Stimulated activated naive CD4-positive, alpha-beta T cell (primary cell): ENCODE results near the gene AK9.
A peak's percentile ranks its signal among the peaks of the same experiment; 100 is the strongest.
"Not testable (repeated sequence)": the region's sequence is repeated elsewhere in the genome, so short reads cannot be mapped to it uniquely, and the experiment has no call there.

Experiments used
- DNase-seq, 6 experiments: peaks; one replicate each; lab custom pipeline; 2025; lab: John Stamatoyannopoulos, UW

AK9 gene

GRCh38 chr6:109625199-109625598 lies 65.8 kb downstream of the AK9 start:
- DNase-seq, result no peak

GRCh38 chr6:109623288-109623687 lies 67.7 kb downstream of the AK9 start:
- no peak for DNase-seq

- no peak for DNase-seq
These were observed 78.7 kb downstream of the AK9 start for GRCh38 chr6:109612268-109612667.

- no peak for DNase-seq
These were observed 79.5 kb downstream of the AK9 start for GRCh38 chr6:109611502-109611901.

GRCh38 chr6:109610590-109610989 lies 80.4 kb downstream of the AK9 start:
- DNase-seq, result no peak

GRCh38 chr6:109609737-109610136 lies 81.3 kb downstream of the AK9 start:
- no peak for DNase-seq

GRCh38 chr6:109606359-109606758 lies 84.6 kb downstream of the AK9 start:
- peak in 5 of 6 experiments; percentile 2 to 60 (median 48) for DNase-seq

- peak in 4 of 6 experiments; percentile 3 to 19 (median 17) for DNase-seq
These were observed 95.0 kb downstream of the AK9 start for GRCh38 chr6:109595998-109596397.

GRCh38 chr6:109580519-109580918 lies 110.5 kb downstream of the AK9 start:
- no peak for DNase-seq

- no peak for DNase-seq
These were observed 111.6 kb downstream of the AK9 start for GRCh38 chr6:109579361-109579760.

- not testable (repeated sequence) for DNase-seq
These were observed 121.1 kb downstream of the AK9 start for GRCh38 chr6:109569901-109570300.

- DNase-seq, result no peak
These were observed 129.2 kb downstream of the AK9 start for GRCh38 chr6:109561844-109562243.

GRCh38 chr6:109531446-109531845 lies 159.6 kb downstream of the AK9 start:
- DNase-seq, result no peak

GRCh38 chr6:109527989-109528388 lies 163.0 kb downstream of the AK9 start:
- no peak for DNase-seq

- peak; percentile 9 to 65 (median 22) for DNase-seq
These were observed 163.9 kb downstream of the AK9 start for GRCh38 chr6:109526905-109527628.

GRCh38 chr6:109524129-109524528 lies 166.9 kb downstream of the AK9 start:
- DNase-seq, result no peak

GRCh38 chr6:109523478-109523877 lies 167.5 kb downstream of the AK9 start:
- DNase-seq, result no peak

- DNase-seq, result no peak
These were observed 169.9 kb downstream of the AK9 start for GRCh38 chr6:109521080-109521479.

GRCh38 chr6:109519647-109520046 lies 171.4 kb downstream of the AK9 start:
- DNase-seq, result not testable (repeated sequence)

- no peak for DNase-seq
These were observed 174.1 kb downstream of the AK9 start for GRCh38 chr6:109516929-109517328.

GRCh38 chr6:109515781-109516409 lies 175.1 kb downstream of the AK9 start:
- DNase-seq, result peak in 2 of 6 experiments; percentile 11 to 13

GRCh38 chr6:109514946-109515345 lies 176.1 kb downstream of the AK9 start:
- DNase-seq, result no peak

- DNase-seq, result no peak
These were observed 177.4 kb downstream of the AK9 start for GRCh38 chr6:109513571-109514071.
